Globus pallidus (tissue), 1 donor: ENCODE measurements around the gene FBXO24.

ENCODE experiments used
- DNase-seq: peaks from one replicate; pipeline ENCODE4 v3.0.0-alpha.2; 2015; ENCODE audit warnings: low spot score

FBXO24 gene

DNA sequence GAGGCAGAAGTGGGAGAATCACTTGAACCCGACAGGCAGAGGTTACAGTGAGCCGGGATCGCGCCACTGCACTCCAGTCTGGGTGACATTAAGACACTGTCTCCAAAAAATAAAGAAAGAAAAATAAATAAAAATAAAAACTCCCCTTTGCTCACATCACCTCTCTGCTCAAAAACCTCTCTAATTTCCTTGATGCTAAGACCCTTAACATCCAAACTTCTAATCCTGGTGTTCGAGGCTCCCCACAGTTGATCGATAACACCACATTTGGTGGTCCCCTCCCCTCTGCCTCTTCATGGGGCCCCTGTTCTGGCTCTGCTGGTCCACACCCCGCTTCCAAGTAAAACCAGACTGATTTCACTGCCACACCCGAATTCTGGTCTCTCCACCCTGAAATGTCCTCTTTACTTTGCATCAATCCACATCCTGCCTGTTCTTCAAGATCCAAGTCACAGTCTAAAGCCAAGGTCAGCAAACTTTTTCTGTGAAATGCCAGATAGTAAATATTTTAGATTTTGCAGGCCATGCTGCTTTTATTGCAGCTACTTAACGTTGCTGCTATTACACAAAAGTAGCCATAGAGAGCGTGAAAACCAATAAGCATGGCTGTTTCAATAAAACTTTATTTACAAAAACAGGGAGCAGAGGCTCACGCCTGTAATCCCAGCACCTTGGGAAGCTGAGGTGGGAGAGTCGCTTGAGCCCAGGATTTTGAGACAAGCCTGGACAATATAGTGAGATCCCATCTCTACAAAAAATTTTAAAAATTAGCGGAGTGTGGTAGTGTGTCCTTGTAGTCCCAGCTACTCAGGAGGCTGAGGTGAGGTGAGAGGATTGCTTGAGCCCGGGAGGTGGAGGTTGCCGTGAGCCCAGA lies 38.1 kb downstream of the FBXO24 start:
- no peak for DNase-seq

DNA sequence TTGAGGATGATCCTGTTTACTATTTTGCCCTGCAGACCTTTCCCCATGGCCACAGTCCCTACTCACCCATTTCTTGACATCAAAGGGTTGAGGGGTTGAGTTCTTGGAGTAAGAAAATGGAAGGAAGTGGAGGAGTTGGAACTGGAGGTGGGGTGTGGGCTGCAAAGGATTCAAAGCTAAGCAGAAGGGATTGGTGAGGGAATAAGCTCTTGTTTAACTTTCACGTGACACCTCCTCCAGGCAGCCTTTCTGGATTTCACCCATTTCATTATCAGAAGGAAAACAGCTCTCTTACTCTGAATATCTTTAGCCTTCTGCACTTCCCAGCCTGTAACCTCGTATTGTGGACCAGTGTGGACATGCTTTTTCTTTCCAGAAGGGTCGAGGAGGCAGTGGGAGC lies 39.9 kb downstream of the FBXO24 start:
- DNase-seq, result no peak

DNA sequence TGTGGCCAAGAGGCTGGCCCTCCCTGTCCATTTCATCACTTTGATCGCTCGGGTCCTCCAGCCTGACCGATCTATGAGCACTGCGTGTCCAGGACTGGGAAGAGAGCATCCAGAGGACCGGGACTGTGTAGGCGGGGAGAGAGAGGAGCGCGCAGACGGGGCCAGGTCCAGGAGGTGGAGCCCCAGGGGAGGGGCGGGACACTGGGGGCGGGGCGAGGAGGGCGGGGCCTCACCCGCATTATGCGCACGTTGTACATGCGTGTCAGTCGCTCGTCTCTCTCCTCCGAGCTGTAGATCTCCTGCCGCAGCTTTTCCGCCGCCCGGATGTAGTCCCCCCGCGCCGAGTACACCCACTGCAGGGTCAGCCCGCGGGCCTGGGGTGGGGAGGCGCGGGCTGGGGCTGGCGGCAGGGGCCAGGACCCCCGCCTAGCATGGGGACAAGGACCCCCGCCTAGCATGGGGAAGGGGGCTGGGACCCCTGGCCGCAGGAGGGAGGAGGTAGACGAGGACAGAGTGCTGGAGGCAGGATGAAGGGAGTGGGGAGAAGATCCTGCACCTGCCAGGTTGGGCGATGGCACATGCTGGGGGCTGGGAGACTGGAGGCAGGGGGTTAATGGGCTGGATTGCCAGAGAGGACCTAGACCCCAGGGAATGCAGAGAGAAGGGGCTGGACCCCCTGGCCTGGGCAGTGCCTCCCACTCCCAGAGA lies 40.6 kb downstream of the FBXO24 start:
- DNase-seq, result peak; percentile 40

DNA sequence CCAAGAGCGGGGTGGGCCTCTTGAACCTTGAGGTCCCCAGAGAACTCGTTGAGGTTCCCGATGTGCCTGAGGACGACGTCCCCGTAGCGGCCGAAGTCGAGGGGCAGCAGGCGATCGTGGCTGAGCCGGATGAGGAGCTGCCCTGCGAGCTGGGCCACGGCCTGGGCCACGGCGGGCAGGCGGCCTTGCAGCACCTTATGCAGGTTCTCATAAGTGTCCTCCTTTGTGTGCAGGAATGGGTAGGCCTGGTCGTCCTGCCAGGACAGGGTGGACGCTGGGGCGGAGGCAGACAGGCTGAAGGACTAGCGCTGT lies 41.1 kb downstream of the FBXO24 start:
- no peak for DNase-seq

DNA sequence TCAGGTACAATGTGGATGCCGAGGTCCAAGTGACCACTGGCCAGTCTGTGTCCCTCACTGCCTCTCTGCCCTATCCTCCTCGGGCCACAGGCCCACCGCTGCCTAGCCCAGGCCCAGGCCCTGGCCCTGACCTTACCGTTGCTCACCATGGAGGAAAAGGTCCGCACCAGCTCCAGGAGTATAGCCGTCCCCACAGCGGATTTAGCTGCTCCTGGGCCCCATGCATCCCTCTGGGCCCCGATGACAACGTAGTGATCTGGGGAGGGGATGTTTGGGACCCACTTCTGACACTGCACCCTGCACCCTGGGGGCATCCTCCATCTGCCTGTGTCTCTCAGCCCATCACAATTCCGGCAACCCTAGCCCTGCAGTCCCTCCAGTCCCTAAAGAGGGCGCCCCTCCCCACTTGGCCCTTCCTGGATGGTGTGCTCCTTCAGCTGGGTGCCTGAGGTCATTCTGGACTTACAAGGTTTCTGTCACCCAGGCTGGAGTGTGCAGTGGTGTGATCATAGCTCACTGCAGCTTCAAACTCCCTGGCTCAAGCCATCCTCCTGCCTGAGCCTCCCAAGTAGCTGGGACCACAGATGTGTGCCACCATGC lies 43.1 kb downstream of the FBXO24 start:
- DNase-seq, result no peak

DNA sequence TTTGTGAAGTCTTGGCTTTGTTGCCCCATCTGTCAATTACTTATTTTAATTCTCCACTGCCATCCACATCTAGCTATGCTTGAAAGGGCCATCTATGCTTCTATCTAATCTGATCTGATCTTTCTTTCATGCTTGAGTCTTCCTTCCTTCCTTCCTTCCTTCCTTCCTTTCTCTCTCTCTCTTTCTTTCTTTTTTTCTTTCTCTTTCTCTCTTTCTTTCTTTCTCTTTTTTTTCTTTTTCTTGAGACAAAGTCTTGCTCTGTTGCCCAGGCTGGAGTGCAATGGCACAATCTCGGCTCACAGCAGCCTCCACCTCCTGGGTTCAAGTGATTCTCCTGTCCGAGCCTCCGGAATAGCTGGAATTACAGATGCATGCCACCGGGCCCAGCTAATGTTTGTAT lies 43.9 kb downstream of the FBXO24 start:
- DNase-seq, result no peak

DNA sequence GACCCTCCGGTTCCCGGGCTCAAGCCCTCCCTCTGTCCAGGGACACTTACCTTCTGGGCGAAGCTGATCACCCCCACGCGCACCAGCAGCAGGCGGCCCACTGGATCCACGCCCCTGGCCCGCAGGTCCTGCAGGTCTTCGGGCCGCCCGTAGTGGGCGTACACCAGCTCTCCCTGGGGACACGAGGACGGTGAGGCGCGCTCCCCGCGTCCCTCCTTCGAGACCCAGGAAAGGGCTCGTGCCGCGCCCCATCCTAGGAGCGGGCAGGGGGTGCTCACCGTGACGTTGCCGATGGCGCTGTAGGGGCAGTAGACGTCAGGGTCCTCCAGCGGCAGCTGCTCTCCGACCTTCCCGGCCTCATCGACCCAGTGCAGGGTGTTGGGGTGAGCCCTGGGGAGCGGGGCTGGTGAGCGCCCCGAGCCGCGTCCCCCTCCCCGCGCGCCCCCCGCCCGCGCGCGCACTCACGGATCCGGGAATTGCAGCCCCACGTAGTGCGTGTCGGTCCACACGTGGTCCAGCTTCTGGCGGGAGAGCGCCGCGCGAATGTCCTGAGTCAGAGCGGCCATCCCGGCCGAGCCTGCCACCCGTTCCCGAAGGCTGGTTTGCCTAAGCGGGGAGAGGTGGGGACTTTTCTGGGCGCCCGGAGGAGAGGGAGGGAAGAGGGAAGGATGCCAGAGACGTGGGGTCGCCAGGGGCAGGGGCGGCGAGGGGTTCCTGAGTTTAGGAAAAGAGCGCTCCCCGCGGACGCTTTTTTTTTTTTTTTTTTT lies 47.0 kb downstream of the FBXO24 start:
- no peak for DNase-seq

- no peak for DNase-seq
Observed at GRCh38 chr7:100639995-100640516, 53.9 kb downstream of the FBXO24 start.

GRCh38 chr7:100640517-100641440 lies 54.7 kb downstream of the FBXO24 start:
- DNase-seq, result no peak

DNA sequence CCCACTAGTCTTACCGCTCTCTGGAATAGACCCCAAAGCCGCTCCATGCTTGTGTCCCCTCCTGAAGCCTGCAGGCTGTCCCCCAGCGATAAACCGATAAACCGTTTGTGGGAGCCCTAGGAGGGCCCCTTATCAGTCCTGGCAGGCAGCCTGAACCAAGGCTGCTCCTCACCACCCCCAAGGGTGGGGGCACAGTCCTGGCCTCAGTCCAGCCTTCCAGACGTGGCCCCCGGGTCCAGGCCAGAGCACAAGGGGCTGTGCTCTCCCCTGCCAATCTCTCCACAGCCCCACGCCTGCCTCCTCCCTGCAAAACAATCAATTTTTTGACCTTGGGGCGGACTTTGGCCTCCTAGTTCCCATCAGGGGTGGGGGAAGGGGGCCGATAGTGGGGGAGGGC lies 55.3 kb downstream of the FBXO24 start, which contains the start of gene TFR2:
Gene TFR2 (minus strand): TSS at position 90 of the 397 bp plus-strand sequence. CDS start 43 bp downstream, at position 47.
- DNase-seq, result no peak

DNA sequence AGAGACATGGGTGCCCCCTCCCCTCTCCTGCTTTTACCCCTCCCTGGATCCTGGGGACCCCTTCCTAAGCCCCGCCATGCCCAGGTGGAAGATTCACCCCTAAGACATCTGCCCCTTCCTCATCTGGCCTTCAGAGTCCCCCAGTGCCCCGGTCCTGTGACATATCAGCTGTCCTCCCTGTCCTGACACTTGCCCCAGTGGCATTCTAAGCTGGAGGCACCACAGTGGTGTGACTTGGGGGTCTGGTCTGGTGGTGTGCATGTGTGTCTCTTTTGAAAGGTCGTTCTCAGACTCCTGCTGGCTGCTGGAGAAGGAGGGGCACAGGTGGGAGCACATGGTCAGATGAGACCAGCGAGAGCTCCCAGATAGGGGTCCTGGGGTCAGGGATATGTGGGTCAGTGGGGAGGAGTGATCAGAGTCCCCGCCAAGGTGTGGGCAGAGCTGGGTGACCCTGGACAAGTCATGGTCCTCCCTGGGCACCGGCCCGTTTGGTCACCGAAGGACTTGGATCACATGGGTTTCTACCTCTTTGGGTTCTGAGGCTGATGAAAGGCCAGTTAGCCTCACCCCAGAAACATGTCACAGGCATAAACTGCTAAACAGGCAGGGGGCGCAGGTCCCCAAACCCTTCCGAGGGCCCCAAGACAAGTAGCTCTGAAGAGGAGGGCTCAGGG lies 55.9 kb downstream of the FBXO24 start:
- DNase-seq, result no peak

- no peak for DNase-seq
Observed at GRCh38 chr7:100642534-100642907, 56.4 kb downstream of the FBXO24 start.

GRCh38 chr7:100649826-100650565 lies 63.9 kb downstream of the FBXO24 start:
- no peak for DNase-seq
